GM18502 (cell line): ENCODE measurements around the gene ADAMTSL2.

Source experiments
- ATAC-seq: cut with Tn5 transposase; IDR thresholded peaks from one replicate; pipeline ENCODE4 v1.9.1; 2021; ENCODE audit warnings: mild to moderate bottlenecking; ENCODE audit not compliant: unreplicated experiment, poor library complexity

The ADAMTSL2 gene

GRCh38 chr9:133571391-133571890 lies 36.9 kb downstream of the ADAMTSL2 start:
- no peak for ATAC-seq

DNA sequence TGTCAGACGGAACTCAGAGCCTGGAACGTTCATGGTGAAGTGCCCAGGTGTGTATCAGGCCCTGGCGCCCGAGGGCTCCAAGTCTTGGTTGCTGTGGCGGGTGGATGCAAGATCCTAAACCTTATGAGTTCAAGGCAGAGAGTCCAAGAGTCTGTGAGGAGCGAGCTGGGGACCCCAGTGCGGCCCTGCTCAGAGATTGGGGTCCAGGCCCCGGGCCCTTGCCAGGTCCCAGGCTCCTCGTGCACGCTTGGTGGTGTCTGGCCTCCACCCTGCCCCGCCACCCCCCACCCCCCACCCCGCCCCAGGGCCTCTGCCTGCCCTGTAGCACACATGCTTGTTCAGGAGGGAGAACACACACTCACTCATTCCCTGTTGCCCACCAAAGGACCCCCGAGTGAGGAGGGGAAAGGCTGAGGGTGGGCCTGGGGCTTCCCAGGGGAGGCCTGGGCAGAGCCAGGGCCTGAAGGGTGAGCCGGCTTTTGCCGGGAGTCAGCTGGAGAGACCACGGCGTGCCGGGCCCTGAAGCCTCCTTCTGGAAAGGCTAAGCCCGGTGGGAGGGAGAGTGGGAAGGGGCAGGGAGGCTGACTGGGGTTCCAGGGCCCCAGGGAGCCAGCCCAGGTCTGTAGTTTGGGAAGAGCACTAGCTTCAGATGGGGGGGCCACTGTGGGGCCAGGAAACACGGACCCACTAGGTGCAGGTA lies 37.5 kb downstream of the ADAMTSL2 start:
- no peak for ATAC-seq

DNA sequence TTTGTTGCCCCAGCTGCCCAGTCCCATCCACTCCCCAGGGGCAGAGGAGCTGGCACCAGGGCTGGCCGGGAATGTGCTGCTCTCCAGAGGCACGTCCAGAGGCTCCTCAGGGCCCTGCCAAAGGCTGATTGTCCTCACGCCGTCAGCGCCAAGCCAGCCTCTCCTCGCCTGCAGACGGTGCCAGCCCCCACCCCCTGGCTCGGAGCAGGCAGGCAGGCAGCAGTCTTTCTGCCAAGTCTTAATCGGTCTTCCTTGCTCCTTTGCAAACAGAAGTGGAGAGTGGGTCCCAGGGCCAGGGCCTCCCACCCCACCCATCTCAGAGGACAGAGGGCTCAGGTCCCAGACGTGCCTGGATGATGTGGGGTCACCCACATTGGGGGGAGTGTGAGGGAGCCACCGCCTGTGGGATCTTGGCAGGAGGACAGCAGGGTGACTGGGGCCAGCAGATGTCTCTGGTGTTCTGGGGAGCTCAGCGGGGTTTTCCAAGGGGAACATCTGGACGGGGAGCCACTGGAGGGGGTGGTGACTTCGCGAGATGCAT lies 38.4 kb downstream of the ADAMTSL2 start:
- ATAC-seq: no peak

DNA sequence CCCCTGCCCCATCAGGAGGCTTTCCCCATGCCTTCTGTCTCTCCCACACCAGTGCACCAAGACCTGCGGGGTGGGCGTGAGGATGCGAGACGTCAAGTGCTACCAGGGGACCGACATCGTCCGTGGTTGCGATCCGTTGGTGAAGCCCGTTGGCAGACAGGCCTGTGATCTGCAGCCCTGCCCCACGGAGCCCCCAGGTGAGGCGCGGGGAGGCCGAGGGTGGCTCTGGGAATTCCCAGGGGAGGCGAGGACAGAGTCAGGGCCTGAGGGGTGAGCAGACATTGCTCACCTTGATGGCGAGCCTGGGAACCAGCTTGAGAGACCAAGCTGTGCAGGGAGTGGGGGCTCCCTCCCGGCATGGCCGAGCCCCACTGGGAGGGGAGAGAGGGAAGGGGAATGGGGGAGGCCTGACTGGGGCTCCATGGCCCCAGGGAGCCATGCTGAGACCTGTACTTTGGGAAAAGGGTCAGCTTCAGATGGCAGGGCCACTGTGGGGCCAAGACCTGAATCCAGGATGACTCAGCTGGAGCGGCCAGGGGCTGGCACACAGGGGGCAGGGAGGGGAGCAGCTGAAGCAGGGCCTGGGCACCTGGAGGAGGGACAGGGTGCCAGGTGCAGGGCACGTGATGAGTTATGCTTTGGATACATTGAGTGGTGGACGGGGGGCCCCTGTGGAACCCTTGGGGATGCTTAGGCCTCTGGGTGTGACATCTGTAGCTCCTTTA lies 39.4 kb downstream of the ADAMTSL2 start:
- no peak for ATAC-seq

DNA sequence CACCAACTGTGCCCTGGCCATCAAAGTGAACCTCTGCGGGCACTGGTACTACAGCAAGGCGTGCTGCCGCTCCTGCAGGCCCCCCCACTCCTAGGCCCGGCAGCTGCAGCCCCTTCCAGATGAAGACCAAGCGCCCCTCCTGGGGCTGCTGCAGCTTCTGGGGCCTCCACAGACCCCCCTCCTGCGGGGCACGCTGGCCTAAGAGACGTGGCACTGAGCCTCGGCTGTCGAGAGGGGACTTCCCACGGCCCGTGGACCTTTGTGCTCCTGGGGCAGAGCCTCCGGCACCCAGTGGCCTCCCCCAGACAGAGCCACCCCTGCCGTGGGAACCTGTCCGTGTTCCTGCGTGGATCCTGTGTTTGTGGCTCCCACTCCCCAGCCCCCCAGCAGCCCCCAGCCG lies 40.3 kb downstream of the ADAMTSL2 start:
- no peak for ATAC-seq

- ATAC-seq: no peak
These were observed 40.9 kb downstream of the ADAMTSL2 start for GRCh38 chr9:133575186-133576030.

DNA sequence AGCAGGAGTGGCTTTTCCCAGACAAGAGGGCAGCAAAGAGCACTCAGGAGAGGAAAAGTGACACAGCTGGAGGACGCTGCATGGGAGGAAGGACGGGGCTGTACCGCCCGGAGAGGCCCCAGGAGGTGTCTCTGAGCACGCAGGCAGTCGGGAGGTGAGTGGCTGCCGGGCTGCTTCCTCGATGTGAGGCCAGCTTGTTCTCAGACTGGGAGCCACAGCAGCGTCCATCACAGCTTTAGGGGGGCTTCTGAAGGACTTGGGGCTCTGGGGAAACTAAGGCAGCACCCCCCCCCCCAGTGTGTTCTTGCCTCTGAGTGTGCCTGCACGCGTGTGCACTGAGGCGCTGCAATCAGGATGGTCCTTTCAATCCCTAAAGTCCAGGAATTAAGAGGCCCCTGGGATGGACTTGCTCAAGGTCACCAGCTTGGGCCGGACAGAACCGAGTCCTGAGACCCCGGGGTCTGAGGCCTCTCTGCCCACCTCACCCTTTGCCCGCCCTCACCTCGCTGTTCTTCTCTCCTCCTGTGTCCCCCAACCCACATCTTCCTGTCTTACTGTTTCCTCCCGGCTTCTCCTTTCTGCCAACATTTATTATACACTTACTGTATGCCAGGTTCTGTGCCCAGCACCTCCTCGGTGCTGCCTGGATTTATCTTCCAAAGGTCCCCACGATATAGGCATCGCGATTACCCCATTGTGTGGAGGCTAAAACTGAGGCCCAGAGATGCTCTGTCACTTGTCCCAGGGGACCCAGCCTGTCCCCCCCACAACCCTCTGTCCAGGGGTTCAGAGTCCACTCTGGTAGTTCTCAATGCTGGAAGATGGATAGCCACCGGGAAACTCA lies 41.7 kb downstream of the ADAMTSL2 start:
- no peak for ATAC-seq

GRCh38 chr9:133576875-133577736 lies 42.6 kb downstream of the ADAMTSL2 start:
- ATAC-seq: no peak

DNA sequence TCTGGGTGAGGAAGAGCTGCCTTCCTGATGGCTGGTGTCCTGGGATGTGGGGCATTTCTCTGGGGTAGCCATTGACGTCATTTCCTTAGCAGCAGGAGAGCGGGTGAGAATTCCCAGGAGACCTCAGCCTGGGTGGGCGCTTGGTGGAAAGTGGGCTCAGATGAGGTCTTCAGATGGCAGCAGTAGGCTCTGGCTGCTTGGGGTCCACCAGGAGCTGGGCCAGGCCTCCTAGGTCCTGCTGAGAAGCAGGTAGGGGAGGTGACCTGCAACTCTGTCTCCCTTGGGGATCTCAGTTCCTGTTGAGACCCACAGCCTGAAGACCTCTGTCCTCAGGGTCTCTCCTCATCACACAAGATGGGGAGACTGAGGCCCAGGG lies 43.2 kb downstream of the ADAMTSL2 start:
- no peak for ATAC-seq

DNA sequence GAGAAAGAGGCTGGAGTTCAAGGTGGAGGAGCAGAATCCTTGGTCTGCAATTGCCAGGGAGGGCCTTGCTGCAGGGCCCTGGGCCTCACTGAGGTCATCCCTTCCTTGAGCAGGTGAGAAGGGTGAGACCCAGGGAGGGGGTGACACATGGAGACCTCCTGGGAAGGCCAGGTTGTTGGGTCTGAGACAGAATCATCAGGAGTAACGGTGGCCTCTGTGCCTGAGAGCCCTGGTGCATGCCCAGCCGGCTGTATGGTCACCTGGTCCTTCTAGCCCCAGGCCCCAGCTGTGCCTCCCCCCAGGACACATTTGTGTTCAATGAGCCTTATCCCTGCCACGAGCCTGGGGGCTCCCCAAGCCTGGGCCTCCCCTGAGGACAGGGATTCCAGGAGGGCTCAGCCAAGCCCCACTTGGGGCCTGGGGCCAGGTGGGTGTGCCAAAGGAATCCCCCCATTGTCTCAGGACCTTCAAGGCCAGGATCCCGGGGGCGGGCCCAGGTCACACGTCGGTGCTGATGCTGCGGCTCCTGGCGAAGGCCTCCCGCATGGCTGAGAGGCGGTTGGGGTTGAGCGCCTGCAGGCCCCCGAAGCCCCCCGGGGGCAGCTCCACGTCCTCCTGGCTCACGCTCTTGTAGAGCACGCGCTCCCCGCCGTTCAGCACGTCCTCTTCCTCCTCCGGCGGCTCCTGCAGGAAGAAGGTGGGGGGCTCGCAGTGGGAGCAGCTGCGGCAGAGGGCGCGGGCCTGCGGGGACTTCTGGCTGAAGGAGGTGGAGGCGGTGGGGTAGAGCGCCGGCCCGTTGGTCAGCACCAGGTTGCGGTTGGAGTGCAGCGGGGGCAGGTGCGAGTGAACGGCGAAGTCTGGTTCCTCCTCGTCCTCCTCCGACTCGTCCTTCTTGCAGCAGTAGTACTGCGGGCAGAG lies 44.3 kb downstream of the ADAMTSL2 start:
- no peak for ATAC-seq

- no peak for ATAC-seq
These were observed 45.3 kb downstream of the ADAMTSL2 start for GRCh38 chr9:133579601-133580418.

GRCh38 chr9:133580419-133580738 lies 45.9 kb downstream of the ADAMTSL2 start:
- ATAC-seq: no peak

DNA sequence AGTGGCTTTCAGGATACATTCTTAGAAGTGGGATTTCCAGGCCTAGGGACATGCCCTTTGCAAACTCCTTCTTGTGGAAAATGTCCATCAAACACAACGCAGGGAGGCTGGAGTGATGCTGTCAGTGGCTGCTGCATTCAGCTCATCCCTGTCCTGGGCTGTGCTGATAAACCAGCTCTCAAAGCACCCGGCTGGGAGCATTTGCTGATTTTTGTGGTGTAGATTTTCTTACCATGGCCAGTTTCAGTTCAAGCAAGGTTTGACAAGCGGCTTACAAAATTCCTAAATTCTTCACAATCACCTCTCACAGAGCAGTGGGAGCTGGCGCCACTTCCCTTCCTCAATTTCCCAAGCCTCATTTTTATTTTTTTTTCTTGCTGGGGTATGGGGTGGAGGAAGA lies 46.5 kb downstream of the ADAMTSL2 start:
- ATAC-seq: no peak

- no peak for ATAC-seq
These were observed 47.2 kb downstream of the ADAMTSL2 start for GRCh38 chr9:133581513-133582343.

DNA sequence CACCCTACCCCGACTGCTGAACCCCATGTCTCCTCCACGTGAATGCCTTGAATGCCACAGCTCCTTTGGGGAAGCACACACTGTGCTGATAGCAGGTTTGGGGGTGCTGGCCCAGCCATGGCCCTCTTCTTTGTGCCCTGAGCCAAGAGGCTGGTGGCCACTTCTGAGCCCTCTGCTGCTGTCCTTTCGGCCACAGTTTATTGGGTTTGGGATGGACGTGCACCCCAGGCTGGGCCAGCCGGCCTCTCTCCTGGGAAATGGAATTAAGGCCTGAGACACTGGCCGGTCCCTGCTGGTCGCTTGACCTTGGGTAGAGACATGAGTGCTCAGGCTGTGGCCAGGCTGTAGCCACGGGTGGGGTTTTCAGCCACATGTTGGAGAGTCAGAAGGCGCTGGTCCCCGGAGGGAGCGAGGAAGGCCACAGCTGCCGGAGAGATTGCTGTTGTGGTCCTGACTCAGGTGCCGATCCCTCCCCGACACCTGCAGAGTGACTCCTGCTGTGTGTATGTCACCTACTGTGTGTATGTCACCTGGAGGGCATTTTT lies 48.1 kb downstream of the ADAMTSL2 start:
- ATAC-seq: no peak

DNA sequence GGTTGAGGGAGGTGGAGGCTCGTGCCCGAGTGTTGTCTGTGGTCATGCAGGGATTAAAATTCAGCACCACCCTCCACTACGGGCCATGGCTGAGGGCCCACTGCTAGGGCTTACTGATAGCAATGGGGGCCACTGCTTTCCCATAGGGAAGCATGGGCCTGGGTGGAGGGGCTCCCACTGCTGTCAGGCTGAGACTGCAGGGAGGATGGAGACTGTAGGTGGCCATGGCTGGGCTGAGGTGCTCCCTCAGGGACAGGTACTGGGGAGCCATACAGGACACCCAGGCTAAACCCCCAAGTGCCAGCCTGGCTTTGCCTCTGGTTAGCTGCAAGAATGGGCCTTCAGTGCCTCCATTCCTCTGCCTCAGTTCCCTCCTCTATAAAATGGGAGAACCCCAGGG lies 48.6 kb downstream of the ADAMTSL2 start:
- ATAC-seq: no peak
